Psoas muscle (tissue), 8 donors: ENCODE results near the gene DTX2. TPM values are rescaled to one million over a fixed set of nuclear protein-coding genes. Genes with fewer than 3 reads are reported as not detected.
"Not testable (repeated sequence)": the region's sequence is repeated elsewhere in the genome, so short reads cannot be mapped to it uniquely, and the experiment has no call there.

Experiments used
- ATAC-seq, 4 donors: fragments of 200-7000 bp; cut with Tn5 transposase; one replicate each; pipeline ENCODE4 v1.9.1; 2020; ENCODE audit warnings: moderate library complexity in 3 of 4, mild to moderate bottlenecking in 2 of 4
- DNase-seq, 2 donors: peaks; one replicate each; pipeline ENCODE4 v3.0.0-alpha.2; 2020
- H3K27ac ChIP-seq: fragments of 200-600 bp; one replicate; pipeline ENCODE4 v1.8.0; 2022
- H3K27me3 ChIP-seq, 3 donors: fragments of 200-600 bp in 1 of 3; one replicate each; pipeline versions ENCODE4 v1.6.1 to v1.8.0; 2013 to 2022; ENCODE audit warnings: low read length in 2 of 3, mild to moderate bottlenecking in 2 of 3, moderate library complexity in 1 of 3; ENCODE audit not compliant: insufficient read depth in 3 of 3
- H3K36me3 ChIP-seq, 2 donors: fragments of 200-600 bp in 1 of 2; one replicate each; pipeline versions ENCODE4 v1.6.1 to v1.8.0; 2013 to 2022; ENCODE audit warnings: low read depth in 1 of 2, mild to moderate bottlenecking in 1 of 2, moderate library complexity in 1 of 2; ENCODE audit not compliant: insufficient read depth in 1 of 2
- H3K4me1 ChIP-seq: fragments of 200-600 bp; one replicate; pipeline ENCODE4 v1.8.0; 2022
- H3K4me3 ChIP-seq: fragments of 200-600 bp; one replicate; pipeline ENCODE4 v1.8.0; 2022; ENCODE audit warnings: mild to moderate bottlenecking
- H3K9me3 ChIP-seq: fragments of 200-600 bp; one replicate; pipeline ENCODE4 v1.8.0; 2022
- WGBS, 3 donors: extraction: QIAGEN DNeasy Blood & Tissue Kit; methylation state at CpG; one replicate each; pipeline versions ENCODE4 v1.1.6 to v1.1.7; 2013; 5-methylcytosine and 5-hydroxymethylcytosine counted together
- intact Hi-C, 2 donors: fragments of 100-400 bp; cut with DNase I; formaldehyde crosslinking; loops; one replicate each; pipeline versions ENCODE4 v1.11.0 to v1.14.2; 2022
- polyA plus RNA-seq, 3 donors: library from polyadenylated mRNA; stranded (reverse); fragments of 200-250 nt; gene quantifications; one replicate each; pipeline ENCODE4 v1.2.3, GENCODE V29; 2013
- total RNA-seq, 4 donors: library from RNA; stranded (reverse); fragmentation: NEBNext Ultra II Directional in 2 of 4; extraction: Animal tissue kit (Norgen Biotek cat#: 25700) in 2 of 4; gene quantifications; one replicate each; pipeline versions ENCODE4 v1.2.1 to v1.2.4, GENCODE V29; 2021 to 2023
- donor health status: healthy with polysubstance abuse.
- donor health status: DM: no; HTN: no; CAD: no; lungs with moderate emphysema.
- donor health status: Bipolar disorder and iron deficiency.
- donor health status: healthy.
- donor health status: DM: yes; HTN: yes; CAD: no.
- donor health status: DM: no; HTN: no; CAD: no.
- donor health status: DM: no; HTN: no; CAD: no.
- donor health status: DM: yes; HTN: yes; CAD: no.

The DTX2 gene
- total and polyA plus RNA-seq, 7 donors = 10.5 to 21.5 (median 15.5) TPM

DNA sequence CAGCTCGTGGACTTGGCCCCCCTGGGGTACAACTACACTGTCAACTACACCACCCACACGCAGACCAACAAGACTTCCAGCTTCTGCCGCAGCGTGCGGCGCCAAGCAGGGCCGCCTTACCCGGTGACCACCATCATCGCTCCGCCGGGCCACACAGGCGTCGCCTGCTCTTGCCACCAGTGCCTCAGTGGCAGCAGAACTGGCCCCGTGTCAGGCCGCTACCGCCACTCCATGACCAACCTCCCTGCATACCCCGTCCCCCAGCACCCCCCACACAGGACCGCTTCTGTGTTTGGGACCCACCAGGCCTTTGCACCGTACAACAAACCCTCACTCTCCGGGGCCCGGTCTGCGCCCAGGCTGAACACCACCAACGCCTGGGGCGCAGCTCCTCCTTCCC is 21.2 kb downstream of the DTX2 start:
- H3K4me3 ChIP-seq, ATAC-seq, H3K27ac ChIP-seq, H3K4me1 ChIP-seq, H3K9me3 ChIP-seq, H3K27me3 ChIP-seq, intact Hi-C loops, DNase-seq: not testable (repeated sequence)
- H3K36me3 ChIP-seq = peaks cover 0 to 20% of the 10 kb centered on the region in 2 donors
- 94 to 95% (median 95%) methylated on average over 20 to 24 of the region's 24 CpGs for WGBS, 3 donors

DNA sequence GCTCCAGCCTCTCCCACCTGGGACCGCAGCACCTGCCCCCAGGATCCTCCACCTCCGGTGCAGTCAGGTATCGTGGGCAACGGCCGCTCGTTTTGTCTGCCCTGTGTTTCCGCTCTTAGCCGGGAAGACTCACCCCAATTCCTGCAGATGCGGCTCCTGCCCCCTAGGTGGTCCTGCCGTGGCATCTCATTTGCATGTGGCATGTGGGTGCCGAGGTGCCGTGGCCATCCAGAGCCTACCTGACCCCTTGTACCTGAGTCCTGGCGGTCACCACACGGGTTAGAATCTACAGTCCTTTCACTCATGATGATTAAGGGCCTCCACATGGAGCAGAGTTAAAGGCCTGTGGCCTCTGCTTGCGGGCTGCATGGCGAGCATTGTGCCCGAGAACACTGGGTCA is 21.6 kb downstream of the DTX2 start:
- ATAC-seq, H3K9me3 ChIP-seq, intact Hi-C loops, H3K4me3 ChIP-seq, H3K4me1 ChIP-seq, H3K27ac ChIP-seq, H3K27me3 ChIP-seq, DNase-seq: not testable (repeated sequence)
- H3K36me3 ChIP-seq = peaks cover 0 to 20% of the 10 kb centered on the region in 2 donors
- WGBS, 3 donors = 93 to 95% (median 94%) methylated on average over 16 to 17 of the region's 17 CpGs

GRCh38 chr7:76484456-76484855 is 22.9 kb downstream of the DTX2 start:
- H3K9me3 ChIP-seq, H3K4me1 ChIP-seq, H3K27me3 ChIP-seq, ATAC-seq, intact Hi-C loops, DNase-seq, H3K4me3 ChIP-seq, H3K27ac ChIP-seq: not testable (repeated sequence)
- peaks cover 0 to 20% of the 10 kb centered on the region in 2 donors for H3K36me3 ChIP-seq
- WGBS, 3 donors = 91 to 96% (median 94%) methylated on average over 5 to 7 of the region's 12 CpGs

GRCh38 chr7:76485822-76486610 is 24.5 kb downstream of the DTX2 start:
- DNase-seq, H3K27ac ChIP-seq, intact Hi-C loops, H3K4me1 ChIP-seq, H3K4me3 ChIP-seq, H3K27me3 ChIP-seq, H3K9me3 ChIP-seq: not testable (repeated sequence)
- peak; percentile 17 to 53 (median 46) for ATAC-seq
- H3K36me3 ChIP-seq = peaks cover 0 to 17% of the 10 kb centered on the region in 2 donors
- 51 to 60% (median 54%) methylated on average over 2 to 5 of the region's 20 CpGs for WGBS, 3 donors

- H3K4me3 ChIP-seq, H3K4me1 ChIP-seq, intact Hi-C loops, H3K27me3 ChIP-seq, H3K27ac ChIP-seq, DNase-seq, H3K9me3 ChIP-seq: not testable (repeated sequence)
- ATAC-seq = peak; percentile 20 to 45 (median 34)
- WGBS, 3 donors = 51 to 58% methylated on average over 2 of the region's 5 CpGs; no CpG with 5 or more reads in 1 of the 3 donors
- H3K36me3 ChIP-seq = peaks cover 0 to 17% of the 10 kb centered on the region in 2 donors
Observed at GRCh38 chr7:76486618-76487017, 25.1 kb downstream of the DTX2 start.

DNA sequence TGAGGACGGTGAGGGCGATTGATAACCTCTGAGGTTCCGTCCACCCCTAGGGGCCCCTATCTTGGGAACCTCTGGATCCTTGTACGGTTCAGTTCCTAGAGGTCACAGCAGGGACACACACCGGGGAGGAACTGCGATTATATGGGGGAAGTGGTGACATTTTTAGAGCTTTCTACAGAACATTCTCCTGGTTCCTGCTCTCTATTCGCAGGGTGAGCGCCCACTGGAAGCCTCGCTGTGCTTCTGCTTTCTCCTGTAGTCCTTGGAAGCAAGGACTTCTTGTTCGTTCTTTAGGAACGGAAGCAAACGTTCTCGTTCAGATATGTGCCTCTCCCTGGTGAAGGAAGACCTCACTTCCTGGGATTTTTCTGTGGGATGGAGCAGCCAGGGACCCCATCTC is 26.5 kb downstream of the DTX2 start:
- intact Hi-C loops, H3K27ac ChIP-seq, H3K9me3 ChIP-seq, H3K36me3 ChIP-seq, ATAC-seq, DNase-seq, H3K27me3 ChIP-seq, H3K4me3 ChIP-seq, H3K4me1 ChIP-seq: not testable (repeated sequence)
- WGBS, 3 donors = 83 to 100% (median 94%) methylated on average over 4 to 7 of the region's 13 CpGs

GRCh38 chr7:76492139-76492538 is 30.6 kb downstream of the DTX2 start:
- H3K27me3 ChIP-seq, H3K36me3 ChIP-seq, H3K4me1 ChIP-seq, ATAC-seq, H3K9me3 ChIP-seq, DNase-seq, intact Hi-C loops, H3K4me3 ChIP-seq, H3K27ac ChIP-seq: not testable (repeated sequence)
- WGBS, 3 donors = 94 to 100% (median 95%) methylated on average over 4 to 5 of the region's 10 CpGs

- H3K9me3 ChIP-seq, H3K27ac ChIP-seq, H3K36me3 ChIP-seq, H3K4me1 ChIP-seq, H3K4me3 ChIP-seq, ATAC-seq, intact Hi-C loops, H3K27me3 ChIP-seq, DNase-seq: not testable (repeated sequence)
- WGBS, 3 donors = 85 to 89% (median 86%) methylated on average over 10 to 16 of the region's 16 CpGs
Observed at GRCh38 chr7:76495717-76496116, 34.2 kb downstream of the DTX2 start.

DNA sequence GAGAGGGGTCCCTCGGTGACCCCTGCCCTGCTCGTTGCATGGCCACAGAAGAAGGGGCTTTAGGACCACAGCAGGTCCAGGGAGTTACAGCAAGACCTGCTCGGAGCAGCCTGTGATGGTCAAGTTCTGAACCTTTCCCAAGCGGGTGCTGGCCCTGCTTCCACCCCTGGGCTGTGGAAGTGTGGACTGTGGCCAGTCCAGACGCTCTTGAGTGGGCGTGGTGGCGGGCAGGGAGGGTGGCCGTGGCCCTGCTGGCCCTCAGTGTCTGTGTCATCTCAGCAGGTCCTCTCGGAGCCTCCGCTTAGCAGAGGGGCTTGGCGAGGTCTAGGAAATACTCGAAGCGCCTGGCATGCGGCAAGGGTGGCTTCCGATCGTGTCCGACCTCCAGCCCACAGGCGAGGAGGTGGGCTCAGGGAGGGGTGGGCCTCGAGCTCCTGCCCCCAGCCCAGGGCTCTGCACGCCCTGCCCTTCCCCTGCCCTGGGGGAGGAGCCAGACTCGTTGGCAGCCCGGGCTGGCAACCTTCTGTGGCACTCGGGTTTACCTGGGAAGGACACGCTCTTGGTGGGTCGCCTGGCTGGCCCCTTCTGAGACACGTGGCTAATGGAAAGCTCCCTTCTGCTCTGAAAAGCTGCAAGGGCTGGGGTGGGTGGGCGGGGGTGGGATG is 36.5 kb downstream of the DTX2 start:
- H3K27me3 ChIP-seq, H3K9me3 ChIP-seq, ATAC-seq, DNase-seq, H3K4me3 ChIP-seq, intact Hi-C loops, H3K27ac ChIP-seq, H3K4me1 ChIP-seq, H3K36me3 ChIP-seq: not testable (repeated sequence)
- 71 to 75% (median 75%) methylated on average over 5 to 13 of the region's 27 CpGs for WGBS, 3 donors

GRCh38 chr7:76498583-76499200 is 37.2 kb downstream of the DTX2 start:
- H3K36me3 ChIP-seq, H3K9me3 ChIP-seq, intact Hi-C loops, H3K27me3 ChIP-seq, DNase-seq, H3K4me3 ChIP-seq, ATAC-seq, H3K27ac ChIP-seq, H3K4me1 ChIP-seq: not testable (repeated sequence)
- WGBS, 3 donors = 86 to 89% (median 86%) methylated on average over 1 to 7 of the region's 10 CpGs
